Panc1 (cell line): ENCODE data around the gene MAP7D3. TPM values are rescaled to one million over a fixed set of nuclear protein-coding genes. Genes with fewer than 3 reads are reported as not detected.

ENCODE experiments used
- ATAC-seq: fragments of 200-7000 bp; cut with Tn5 transposase; 2 replicates; pipeline ENCODE4 v1.9.1; 2020; ENCODE audit warnings: mild to moderate bottlenecking, moderate library complexity
- BruUV-seq: library from RNA; stranded (reverse); fragments of 400-500 nt; replicated peaks from 2 replicates; lab custom pipeline; 2021; lab: Mats Ljungman, UMichigan
- CTCF ChIA-PET: fragments of 300-600 bp; sonication (Branson Sonifier 250); formaldehyde crosslinking; loops from one replicate; lab custom pipeline; 2022; ENCODE audit warnings: antibody characterized with exemption; lab: Charles Lee
- POLR2A ChIA-PET: fragments of 300-600 bp; sonication (Branson Sonifier 250); formaldehyde crosslinking; loops from one replicate; lab custom pipeline; 2022; ENCODE audit warnings: antibody characterized with exemption; lab: Charles Lee
- DNase-seq: peaks from one replicate; pipeline ENCODE4 v3.0.0-alpha.2; 2010; ENCODE audit warnings: low read depth, low spot score
- H3K27ac ChIP-seq: 2 replicates; pipeline ENCODE4 v1.5.1; 2011; ENCODE audit warnings: mild to moderate bottlenecking, low read length, inconsistent platforms
- H3K27me3 ChIP-seq: fragments of 200-500 bp; sonication (Bioruptor generic); 2 replicates; pipeline ENCODE4 v1.6.0; 2014; ENCODE audit warnings: low read length, inconsistent platforms; ENCODE audit not compliant: control insufficient read depth, insufficient read depth
- H3K36me3 ChIP-seq: fragments of 200-500 bp; sonication (Bioruptor generic); 2 replicates; pipeline ENCODE4 v1.5.1; 2014; ENCODE audit warnings: inconsistent platforms, mild to moderate bottlenecking, low read length, moderate library complexity; ENCODE audit not compliant: control insufficient read depth, insufficient read depth
- H3K4me1 ChIP-seq: 2 replicates; pipeline ENCODE4 v1.5.1; 2011; ENCODE audit warnings: inconsistent platforms, mild to moderate bottlenecking, low read length, moderate library complexity; ENCODE audit not compliant: control insufficient read depth, insufficient read depth
- H3K4me3 ChIP-seq, 2 experiments: 2 replicates each; pipeline ENCODE4 v1.5.1; 2011 to 2012; ENCODE audit warnings: low read depth in 2 of 2, low read length in 2 of 2, mild to moderate bottlenecking in 2 of 2, inconsistent platforms in 1 of 2, moderate library complexity in 1 of 2
- H3K9me3 ChIP-seq: fragments of 200-500 bp; sonication (Bioruptor generic); 2 replicates; pipeline ENCODE4 v1.5.1; 2014; ENCODE audit warnings: low read depth, mild to moderate bottlenecking, inconsistent platforms, low read length, moderate library complexity; ENCODE audit not compliant: control insufficient read depth, insufficient read depth
- CTCF ChIP-seq: fragments of 450-650 bp; IDR thresholded peaks from 2 replicates; pipeline ENCODE4 v1.5.1; 2017; ENCODE audit warnings: mild to moderate bottlenecking
- POLR2AphosphoS5 ChIP-seq: IDR thresholded peaks from 2 replicates; pipeline ENCODE4 v1.6.1; 2012; ENCODE audit warnings: mild to moderate bottlenecking, low read depth, low read length, moderate library complexity
- REST ChIP-seq, 2 experiments: IDR thresholded peaks; 2 replicates each; pipeline ENCODE4 v1.6.1; 2011 to 2012; ENCODE audit warnings: low read depth in 2 of 2, control low read depth in 1 of 2, low read length in 1 of 2, mild to moderate bottlenecking in 1 of 2, moderate library complexity in 1 of 2; ENCODE audit not compliant: insufficient read depth in 1 of 2
- SIN3A ChIP-seq: IDR thresholded peaks from 2 replicates; pipeline ENCODE4 v1.6.1; 2012; ENCODE audit warnings: low read depth, mild to moderate bottlenecking, low read length, moderate library complexity, borderline replicate concordance; ENCODE audit not compliant: insufficient read depth
- TCF7L2 ChIP-seq: IDR thresholded peaks from 2 replicates; pipeline ENCODE4 v1.6.1; 2011; ENCODE audit warnings: mild to moderate bottlenecking, low read depth, low read length, inconsistent platforms
- in situ Hi-C: cut with HindIII; loops from 2 replicates; pipeline ENCODE4 v1.10.0; 2016; ENCODE audit warnings: low sequenced_read_pairs, low pct_unique_long_range_greater_than_20kb
- intact Hi-C: fragments of 100-400 bp; cut with micrococcal nuclease; formaldehyde crosslinking; loops from one replicate; pipeline ENCODE4 v1.10.0; 2022; ENCODE audit not compliant: unreplicated experiment
- total RNA-seq: library from RNA; stranded (reverse); gene quantifications from one replicate; pipeline ENCODE4 v1.2.1, GENCODE V29; 2021; ENCODE audit not compliant: unreplicated experiment

Gene MAP7D3
- total RNA-seq, 1 experiment from 2014 or later: 23.3 TPM

- Histone ChIP-seq H3K27ac (no peak overlapping the region), H3K9me3 (no peaks in the 10 kb centered on the region), H3K27me3 (no peaks in the 10 kb centered on the region; the same call in 1 of the 2 replicates), H3K4me1 (no peaks in the 10 kb centered on the region), H3K36me3 (no peaks in the 10 kb centered on the region), H3K4me3 (no peak overlapping the region)
- no peak for TF ChIP-seq SIN3A
- no peak for TF ChIP-seq REST (IDR thresholded peaks at IDR 0.05; ENCODE audit: insufficient read depth in 1 of 2, low read depth in 2 of 2, low read length in 1 of 2)
- no peak for TF ChIP-seq TCF7L2
- TF ChIP-seq CTCF: no peak
- no peak for TF ChIP-seq POLR2AphosphoS5
- POLR2A ChIA-PET: no interaction called here
- CTCF ChIA-PET: no interaction called here
- no peak for ATAC-seq
- intact Hi-C loops (no loop called here), in situ Hi-C loops (no loop called here)
- BruUV-seq: no TSS peak
- no peak for DNase-seq
Measured at GRCh38 chrX:136194536-136194935, 56.7 kb downstream of the MAP7D3 start.

GRCh38 chrX:136193771-136194170 is 57.4 kb downstream of the MAP7D3 start:
- no peak overlapping the region for H3K27ac ChIP-seq
- intact Hi-C loops: no loop called here
- no peak overlapping the region for H3K4me3 ChIP-seq
- BruUV-seq: no TSS peak
- DNase-seq (no peak), ATAC-seq (no peak)
- no peaks in the 10 kb centered on the region; the same call in 1 of the 2 replicates for H3K27me3 ChIP-seq
- no peaks in the 10 kb centered on the region for H3K36me3 ChIP-seq
- H3K4me1 ChIP-seq: no peaks in the 10 kb centered on the region
- no peaks in the 10 kb centered on the region for H3K9me3 ChIP-seq
- in situ Hi-C loops: no loop called here
- CTCF ChIA-PET: no interaction called here
- POLR2A ChIA-PET: no interaction called here
- no peak for TF ChIP-seq REST (IDR thresholded peaks at IDR 0.05; ENCODE audit: insufficient read depth in 1 of 2, low read depth in 2 of 2, low read length in 1 of 2)
- no peak for TF ChIP-seq POLR2AphosphoS5
- no peak for TF ChIP-seq TCF7L2
- TF ChIP-seq SIN3A: no peak
- TF ChIP-seq CTCF: no peak
